HG02981 (cell line): ENCODE data around the gene CAMKK1.

Experiments used
- ATAC-seq: cut with Tn5 transposase; IDR thresholded peaks from one replicate; pipeline ENCODE4 v1.9.1; 2021; ENCODE audit warnings: mild to moderate bottlenecking, moderate library complexity; ENCODE audit not compliant: unreplicated experiment

CAMKK1 gene

GRCh38 chr17:3897731-3898130, 4.9 kb upstream of the CAMKK1 start:
- ATAC-seq = no peak

DNA sequence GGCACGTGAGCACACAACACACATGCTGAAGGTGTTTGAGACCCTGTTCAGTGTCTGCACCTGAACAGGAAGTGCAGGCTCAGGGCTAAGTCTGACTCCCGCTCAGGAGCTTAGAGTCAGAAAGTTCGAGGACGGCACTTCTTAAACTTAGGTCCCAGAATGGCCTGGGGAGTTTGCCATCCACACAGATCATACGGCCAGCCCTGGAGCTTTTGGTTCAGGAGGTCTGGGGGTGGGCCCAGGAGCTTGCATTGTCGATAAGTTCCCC, 4.0 kb upstream of the CAMKK1 start:
- ATAC-seq = no peak

DNA sequence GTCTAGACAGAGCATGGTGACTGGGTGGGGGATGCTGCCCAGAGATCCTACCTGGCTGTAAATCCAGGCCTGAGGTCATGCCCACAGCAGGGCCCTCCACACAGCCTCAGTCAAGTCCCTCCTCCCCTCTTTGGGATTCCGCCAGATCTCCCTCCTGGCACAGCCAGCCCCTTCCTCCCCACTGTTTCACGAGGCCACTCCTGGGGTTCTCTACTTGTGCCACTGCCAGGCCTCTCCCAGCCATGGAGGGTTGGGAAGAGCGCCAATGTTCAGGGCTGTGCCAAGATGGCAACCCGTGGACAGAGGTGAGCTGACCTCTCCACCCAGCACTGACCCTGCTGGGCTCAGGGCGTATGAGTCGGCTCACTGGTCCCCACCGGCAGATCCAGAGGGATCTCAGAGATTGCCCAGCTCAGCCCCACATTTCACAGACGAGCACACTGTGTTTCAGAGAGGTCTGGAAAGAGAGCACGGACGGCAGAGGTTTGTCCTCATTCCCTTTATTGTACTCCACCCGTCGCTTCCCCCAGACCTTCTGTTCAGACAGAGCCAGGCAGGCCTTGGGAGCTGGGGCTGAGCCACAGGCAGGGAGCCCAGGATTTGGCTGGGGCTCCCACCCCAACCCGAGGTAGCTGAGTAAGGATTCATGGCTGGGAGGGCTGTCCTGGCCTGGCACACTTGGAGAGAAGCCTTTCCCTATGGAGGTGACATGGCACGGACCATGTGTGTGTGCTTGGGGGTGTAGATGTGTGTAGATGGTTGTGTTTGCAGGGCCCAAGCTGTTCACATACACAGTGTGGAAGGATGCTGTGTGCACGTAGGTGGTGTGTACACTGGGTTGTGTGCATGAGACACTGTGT, 3.5 kb upstream of the CAMKK1 start:
- no peak for ATAC-seq

DNA sequence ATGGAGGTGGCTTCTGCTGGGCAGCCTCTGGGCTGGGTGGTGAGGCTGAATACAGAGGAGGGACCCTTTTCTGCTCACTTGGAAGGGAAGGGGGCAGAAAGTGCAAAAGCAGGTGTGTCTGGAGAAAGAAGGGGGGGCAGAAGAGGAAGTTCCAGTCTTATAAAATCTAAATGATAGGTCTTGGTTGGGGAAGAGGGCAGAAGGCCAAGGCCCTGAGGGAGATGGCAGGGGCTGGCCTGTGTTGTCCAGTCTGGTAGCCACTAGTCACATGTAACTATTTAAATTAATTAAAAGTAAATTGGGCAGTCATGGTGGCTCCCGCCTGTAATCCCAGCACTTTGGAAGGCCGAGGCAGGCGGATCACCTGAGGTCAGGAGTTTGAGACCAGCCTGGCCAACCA, 2.5 kb upstream of the CAMKK1 start:
- ATAC-seq = no peak

DNA sequence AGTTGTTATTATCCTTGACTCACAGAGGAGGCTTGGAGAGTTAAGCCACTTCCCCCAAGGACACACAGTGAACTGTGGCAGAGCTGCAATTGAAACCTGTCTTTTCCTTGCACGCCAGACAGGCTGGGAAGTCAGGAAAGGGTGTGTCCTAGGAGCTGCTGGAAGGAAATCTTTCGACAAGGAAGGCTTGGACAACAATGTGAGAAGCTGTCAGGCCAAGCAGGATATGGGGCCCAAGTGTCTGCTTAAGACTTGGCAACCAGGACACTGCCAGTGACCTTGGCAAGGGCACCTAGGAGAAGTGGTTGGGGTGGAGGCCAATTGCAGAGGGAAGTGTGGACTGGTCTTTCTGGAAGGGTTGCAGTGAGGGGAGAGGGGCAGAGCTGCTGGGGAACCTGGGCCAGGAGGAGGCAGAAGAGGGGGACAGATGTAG, 2.1 kb upstream of the CAMKK1 start:
- no peak for ATAC-seq

GRCh38 chr17:3894188-3894587, 1.3 kb upstream of the CAMKK1 start:
- ATAC-seq = no peak

DNA sequence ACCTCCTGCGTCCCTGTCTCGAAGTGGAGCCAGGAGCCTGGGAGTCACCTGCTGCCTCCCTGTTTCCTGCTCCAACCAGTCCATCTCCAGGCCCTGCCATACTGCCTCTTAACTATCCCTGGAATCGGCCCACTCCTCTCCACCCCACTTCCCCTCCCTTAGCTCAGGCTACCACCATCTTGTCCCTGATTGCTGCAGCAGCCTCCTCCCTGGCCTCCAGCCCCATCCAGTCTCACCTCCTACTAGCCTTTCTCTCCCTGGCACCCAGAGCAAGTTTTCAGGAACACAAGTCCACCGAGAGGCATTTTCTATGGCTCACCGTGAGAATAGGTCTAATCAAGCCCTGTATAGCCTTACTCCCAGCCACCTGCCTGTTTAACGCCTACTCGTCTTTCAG, 865 bp upstream of the CAMKK1 start:
- no peak for ATAC-seq

GRCh38 chr17:3892095-3892998, 506 bp downstream of the CAMKK1 start:
- ATAC-seq = no peak

DNA sequence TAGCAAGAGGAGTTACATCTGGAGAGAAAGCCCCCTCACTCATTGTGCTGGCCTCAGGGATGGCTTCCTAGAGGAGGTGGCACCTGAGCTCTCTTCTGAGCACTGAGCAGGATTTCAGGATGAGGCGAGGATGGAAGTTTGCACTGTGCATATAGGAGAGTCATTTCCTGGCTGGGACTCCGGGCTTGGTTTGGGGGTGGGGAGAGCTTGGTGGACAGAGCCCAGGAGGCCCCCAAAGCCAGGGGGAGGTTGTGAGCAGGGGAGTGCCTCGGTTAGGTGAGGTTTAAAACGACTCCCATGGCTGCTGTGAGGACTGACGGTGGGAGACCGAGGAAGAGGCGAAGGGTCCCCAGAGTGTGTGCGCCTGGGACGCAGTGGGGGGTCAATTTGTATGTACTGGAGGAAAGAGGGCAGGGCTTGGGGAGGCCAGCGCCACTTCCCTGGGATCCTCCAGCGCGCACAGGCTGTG, 1.2 kb downstream of the CAMKK1 start:
- ATAC-seq = no peak

DNA sequence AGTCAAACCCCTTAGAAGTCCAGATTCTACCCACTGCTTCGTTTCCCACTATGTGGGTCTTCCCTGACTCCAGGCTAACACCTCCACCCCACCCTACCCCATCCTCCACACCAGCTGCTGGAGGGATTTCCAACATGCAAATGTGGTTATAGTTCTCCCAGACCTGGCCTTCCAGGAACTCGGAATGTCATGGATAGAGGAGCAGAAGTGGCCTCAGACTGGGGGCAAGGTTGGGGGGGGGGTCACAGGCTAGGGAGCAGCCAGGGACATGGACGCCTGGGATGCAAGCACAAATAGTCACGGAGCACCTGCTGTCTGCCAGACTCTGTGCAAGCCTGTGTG, 2.0 kb downstream of the CAMKK1 start:
- no peak for ATAC-seq

DNA sequence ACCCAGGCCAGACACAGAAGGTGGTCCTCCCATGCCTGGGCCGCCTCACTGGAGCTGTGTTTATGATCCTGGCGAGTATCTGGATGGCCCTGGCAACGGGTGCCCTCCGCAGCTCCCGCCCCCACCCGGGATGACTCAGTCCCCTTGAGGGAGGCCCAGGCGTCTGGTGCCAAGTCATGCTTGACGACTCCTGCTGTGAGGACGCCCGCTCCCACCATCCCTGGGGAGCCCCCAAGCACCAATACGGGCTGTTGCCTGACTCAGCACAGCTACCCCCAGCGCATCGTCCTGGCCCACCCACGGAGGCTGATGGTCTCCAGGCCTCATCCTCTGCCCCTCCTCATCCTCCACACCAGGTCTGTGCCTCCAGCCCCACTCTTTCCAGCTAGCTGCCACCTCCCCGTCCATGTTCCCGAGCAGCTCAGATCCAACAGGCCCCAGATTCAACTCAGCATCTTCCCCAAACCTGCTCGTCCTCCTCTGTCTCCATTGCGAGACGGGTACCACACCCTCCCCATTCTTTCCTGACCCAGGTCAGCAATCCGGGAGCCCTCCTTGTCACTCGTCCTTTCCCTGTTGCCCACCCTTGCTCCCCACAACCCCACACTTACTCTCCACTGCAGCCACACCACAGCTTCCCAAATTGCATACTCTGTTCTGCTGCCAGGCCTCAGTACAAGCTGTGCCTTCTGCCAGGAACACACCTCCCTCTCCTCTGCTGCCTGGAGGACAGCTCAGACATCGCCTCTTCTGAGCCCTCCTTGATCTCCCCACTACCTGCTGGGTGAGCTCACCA, 2.6 kb downstream of the CAMKK1 start:
- no peak for ATAC-seq

DNA sequence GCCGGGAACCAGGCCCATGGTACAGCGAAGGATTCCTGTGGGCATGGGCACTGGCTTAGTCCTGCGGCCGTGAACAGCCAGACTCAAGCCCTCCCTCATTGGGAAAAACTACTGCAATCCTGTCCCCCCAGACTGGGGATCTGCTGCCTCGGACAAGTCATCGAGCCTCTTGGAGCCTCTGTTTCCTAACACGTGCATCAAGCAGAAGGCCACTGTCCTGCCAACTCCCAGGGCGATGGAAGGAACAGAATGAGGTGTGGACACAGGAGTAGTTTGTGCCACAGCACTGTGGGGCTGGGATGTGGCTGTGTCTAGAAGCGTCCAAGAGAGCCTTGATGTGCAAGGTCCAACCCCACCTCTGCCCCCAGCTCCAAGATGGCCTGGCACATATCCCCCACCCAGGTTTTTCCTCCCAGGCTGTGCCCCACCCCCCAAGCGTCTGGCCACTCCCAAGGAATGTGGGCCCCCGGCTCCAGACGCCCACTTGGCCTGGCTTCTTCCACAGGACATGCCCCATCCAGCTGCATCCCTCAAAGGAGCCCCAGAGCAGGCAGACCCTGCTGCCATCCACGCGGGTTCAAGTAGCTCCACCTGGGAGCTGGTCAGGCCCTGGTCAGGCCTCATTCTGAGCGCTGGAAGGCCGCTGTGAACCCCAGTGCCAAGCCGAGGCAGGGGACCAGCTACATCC, 3.4 kb downstream of the CAMKK1 start:
- no peak for ATAC-seq

- no peak for ATAC-seq
Measured at GRCh38 chr17:3888343-3889171, 4.3 kb downstream of the CAMKK1 start.

- no peak for ATAC-seq
Measured at GRCh38 chr17:3887804-3888203, 5.0 kb downstream of the CAMKK1 start.

- ATAC-seq = no peak
Measured at GRCh38 chr17:3887394-3887793, 5.5 kb downstream of the CAMKK1 start.

DNA sequence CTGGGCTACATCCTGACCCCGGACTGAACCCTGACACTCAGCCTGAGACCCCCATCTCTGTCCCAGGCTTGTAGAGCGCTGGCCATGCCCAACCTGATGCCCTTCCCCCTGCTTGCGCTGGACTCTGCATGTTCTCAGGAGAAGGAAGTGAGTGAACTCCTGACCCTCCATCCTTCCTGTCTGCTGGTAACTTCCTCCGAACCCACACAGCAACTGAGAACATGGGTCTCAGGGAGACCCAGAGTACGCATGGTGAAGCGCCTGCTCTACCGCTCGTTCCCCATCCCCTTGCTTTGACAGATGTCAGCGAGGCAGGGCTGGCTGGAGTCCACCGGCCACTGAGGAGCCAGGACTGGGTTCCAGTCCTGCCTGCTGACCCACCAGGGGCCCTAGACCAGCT, 6.1 kb downstream of the CAMKK1 start:
- ATAC-seq = no peak

DNA sequence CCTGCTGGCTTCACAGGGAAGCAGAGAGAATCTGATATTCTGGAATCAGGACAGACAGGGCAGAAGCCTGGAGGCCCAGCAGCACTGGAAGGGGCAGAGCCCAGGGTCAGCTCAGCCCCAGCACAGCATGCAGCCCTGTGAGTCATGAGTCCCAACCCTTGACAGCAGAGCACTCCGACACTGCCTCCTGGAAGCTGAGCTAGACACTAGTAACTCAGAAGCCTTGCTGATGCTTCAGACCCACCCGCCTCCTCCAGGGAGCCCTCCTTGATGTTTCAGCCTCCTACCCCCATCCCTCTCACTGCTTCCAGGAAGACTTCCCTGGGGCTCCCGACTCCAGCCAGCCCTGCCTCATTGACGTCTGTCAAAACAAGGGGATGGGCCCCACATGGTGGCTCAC, 6.9 kb downstream of the CAMKK1 start:
- ATAC-seq = no peak

- ATAC-seq = no peak
Measured at GRCh38 chr17:3885271-3885670, 7.6 kb downstream of the CAMKK1 start.

GRCh38 chr17:3884188-3884587, 8.7 kb downstream of the CAMKK1 start:
- no peak for ATAC-seq

- no peak for ATAC-seq
Measured at GRCh38 chr17:3882276-3882675, 10.6 kb downstream of the CAMKK1 start.
